G401 (cell line): ENCODE data around the gene RTEL1. TPM values are rescaled to one million over a fixed set of nuclear protein-coding genes. Genes with fewer than 3 reads are reported as not detected.
"Not testable (repeated sequence)": the region's sequence is repeated elsewhere in the genome, so short reads cannot be mapped to it uniquely, and the experiment has no call there.

Source experiments
- DNase-seq: peaks from one replicate; pipeline ENCODE4 v3.0.0-alpha.2; 2015; ENCODE audit warnings: low spot score
- in situ Hi-C: cut with HindIII; loops from 2 replicates; pipeline ENCODE4 v1.10.0; 2016; ENCODE audit warnings: low sequenced_read_pairs, mixed read lengths
- total RNA-seq: library from RNA; depleted of rRNA; stranded (reverse); fragments of >200 nt; shearing (Covaris generic); gene quantifications from 2 replicates; pipeline ENCODE4 v1.2.3, GENCODE V29; 2014

The RTEL1 gene
- total RNA-seq, 1 experiment from 2014 or later = 18.7 TPM

- no peak for DNase-seq
- in situ Hi-C loops = no loop called here
These were observed 4.7 kb downstream of the RTEL1 start for GRCh38 chr20:63662813-63663189.

GRCh38 chr20:63663332-63664066, 5.4 kb downstream of the RTEL1 start:
- in situ Hi-C loops = no loop called here

GRCh38 chr20:63664143-63664851, 6.2 kb downstream of the RTEL1 start:
- no peak for DNase-seq
- in situ Hi-C loops = no loop called here

More at GRCh38 chr20:63663332-63664066, 5.4 kb downstream of the RTEL1 start:
- no peak for DNase-seq

DNA sequence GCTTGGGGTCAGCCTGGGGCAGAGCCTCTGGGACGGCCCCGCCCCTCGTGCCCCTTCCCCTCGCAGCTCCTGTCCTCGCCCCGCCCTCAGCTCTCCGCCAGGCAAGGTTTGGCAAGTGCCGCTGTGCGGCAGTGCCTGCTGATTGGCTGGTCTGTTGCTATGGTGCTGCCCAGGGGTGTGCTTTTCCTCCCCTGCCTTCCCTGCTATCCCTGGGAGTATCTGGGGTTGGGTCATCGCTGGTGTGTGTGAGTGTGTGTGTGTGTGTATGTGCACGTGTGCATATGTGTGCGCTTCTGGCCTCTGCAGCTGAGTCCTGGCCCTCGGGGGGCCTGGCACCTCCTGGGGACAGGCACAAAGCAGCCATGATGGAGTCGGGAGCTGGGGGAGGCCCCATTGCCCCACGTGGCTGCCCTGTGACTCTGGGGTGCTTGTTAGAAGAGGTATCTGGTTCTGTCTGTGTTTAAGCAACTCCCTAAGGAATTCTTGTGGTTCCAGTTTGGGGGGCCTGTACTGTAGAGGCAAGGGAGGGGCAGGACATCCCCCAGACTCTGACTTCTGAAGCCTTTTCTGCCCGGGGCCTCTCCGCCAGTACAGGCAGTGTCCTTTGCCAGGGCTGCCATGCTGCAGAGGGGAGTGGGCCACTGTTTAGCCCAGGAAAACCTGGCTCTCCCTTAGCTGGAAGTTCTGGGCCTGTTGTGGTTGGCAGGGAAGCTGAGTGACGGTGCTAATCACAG, 6.9 kb downstream of the RTEL1 start:
- in situ Hi-C loops = no loop called here
- peak; percentile 90 for DNase-seq

GRCh38 chr20:63665708-63666107, 7.6 kb downstream of the RTEL1 start:
- DNase-seq = no peak
- in situ Hi-C loops = no loop called here

GRCh38 chr20:63667858-63668257, 9.7 kb downstream of the RTEL1 start:
- no peak for DNase-seq
- in situ Hi-C loops = no loop called here

GRCh38 chr20:63668351-63668750, 10.2 kb downstream of the RTEL1 start:
- no peak for DNase-seq
- in situ Hi-C loops = no loop called here

- DNase-seq, in situ Hi-C loops: not testable (repeated sequence)
These were observed 13.6 kb downstream of the RTEL1 start for GRCh38 chr20:63671695-63672094.

GRCh38 chr20:63672666-63673065, 14.6 kb downstream of the RTEL1 start:
- in situ Hi-C loops = no loop called here

DNA sequence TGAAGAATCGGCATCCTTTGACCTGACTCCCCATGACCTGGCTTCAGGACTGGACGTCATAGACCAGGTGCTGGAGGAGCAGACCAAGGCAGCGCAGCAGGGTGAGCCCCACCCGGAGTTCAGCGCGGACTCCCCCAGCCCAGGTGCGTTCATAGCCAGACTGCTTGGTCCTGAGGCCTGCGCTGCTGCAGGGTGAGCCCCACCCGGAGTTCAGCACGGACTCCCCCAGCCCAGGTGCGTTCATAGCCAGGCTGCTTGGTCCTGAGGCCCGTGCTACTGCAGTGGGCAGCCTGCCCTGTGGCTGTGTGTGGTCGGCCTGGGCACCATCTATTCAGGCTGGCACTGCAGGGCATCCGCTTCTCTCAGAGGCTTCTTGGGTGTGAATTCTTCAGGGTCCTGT, 15.8 kb downstream of the RTEL1 start:
- DNase-seq = no peak
- in situ Hi-C loops = no loop called here

More at GRCh38 chr20:63672666-63673065, 14.6 kb downstream of the RTEL1 start:
- DNase-seq = no peak

- in situ Hi-C loops = no loop called here
- DNase-seq = no peak
These were observed 17.7 kb downstream of the RTEL1 start for GRCh38 chr20:63675681-63676368.

- in situ Hi-C loops = no loop called here
These were observed 20.0 kb downstream of the RTEL1 start for GRCh38 chr20:63678071-63678470.

DNA sequence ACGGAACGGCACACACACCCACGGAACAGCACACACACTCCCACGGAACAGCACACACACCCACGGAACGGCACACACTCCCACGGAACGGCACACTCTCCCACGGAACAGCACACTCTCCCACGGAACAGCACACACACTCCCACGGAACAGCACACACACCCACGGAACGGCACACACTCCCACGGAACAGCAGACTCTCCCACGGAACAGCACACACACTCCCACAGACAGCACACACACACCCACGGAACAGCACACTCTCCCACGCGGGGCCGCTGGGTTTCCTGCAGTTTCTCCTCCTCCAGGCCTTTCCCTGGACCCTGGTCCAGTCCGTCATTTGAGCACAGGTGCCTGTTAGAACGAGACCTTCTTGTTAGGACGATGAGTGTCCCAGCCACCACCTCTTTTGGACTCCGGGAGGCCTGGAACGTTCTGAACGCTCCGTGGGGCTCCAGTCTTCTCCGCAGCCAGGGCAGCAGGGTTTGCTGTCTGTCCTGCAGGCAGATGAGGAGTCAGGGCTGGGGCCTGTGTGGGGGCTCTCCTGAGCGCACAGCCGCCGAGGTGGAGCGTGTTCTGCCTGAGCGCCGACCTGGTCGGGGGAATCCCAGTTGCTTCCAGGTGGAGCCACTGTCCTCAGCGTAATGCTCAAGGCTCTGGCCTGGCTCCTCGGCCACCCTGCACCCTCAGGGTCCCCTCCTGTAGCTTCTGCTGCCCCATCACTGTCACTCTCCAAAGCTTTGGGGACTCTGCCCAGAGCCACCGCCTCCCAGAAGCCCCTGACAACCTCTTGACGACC, 20.8 kb downstream of the RTEL1 start:
- DNase-seq = no peak
- in situ Hi-C loops = no loop called here

More at GRCh38 chr20:63678071-63678470, 20.0 kb downstream of the RTEL1 start:
- no peak for DNase-seq

DNA sequence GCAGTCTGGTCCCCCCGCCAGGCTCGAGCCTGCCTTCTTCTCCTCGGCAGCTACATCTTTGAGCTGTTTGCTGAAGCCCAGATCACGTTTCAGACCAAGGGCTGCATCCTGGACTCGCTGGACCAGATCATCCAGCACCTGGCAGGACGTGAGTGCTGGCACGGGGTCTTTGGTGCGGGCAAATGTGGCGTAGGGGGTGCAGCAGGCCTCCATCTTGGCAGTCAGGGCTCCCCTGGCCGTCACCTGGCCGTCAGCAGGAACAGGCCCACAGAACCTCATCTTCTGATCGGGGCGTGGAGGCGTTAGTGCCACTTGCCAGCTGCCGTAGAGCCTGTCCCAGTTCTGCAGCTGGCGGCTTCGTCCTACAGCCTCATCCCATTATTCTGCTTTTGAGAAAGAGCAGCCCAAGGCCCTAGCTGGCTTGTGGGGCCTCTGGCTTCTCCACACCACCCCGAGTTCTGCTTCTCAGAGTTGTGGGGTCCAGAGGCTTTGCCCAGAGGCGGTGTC, 21.7 kb downstream of the RTEL1 start:
- in situ Hi-C loops = no loop called here
- no peak for DNase-seq

GRCh38 chr20:63680427-63680826, 22.3 kb downstream of the RTEL1 start:
- peak; percentile 38 for DNase-seq
- in situ Hi-C loops = no loop called here

- in situ Hi-C loops = no loop called here
- no peak for DNase-seq
These were observed 22.9 kb downstream of the RTEL1 start for GRCh38 chr20:63680857-63681608.

DNA sequence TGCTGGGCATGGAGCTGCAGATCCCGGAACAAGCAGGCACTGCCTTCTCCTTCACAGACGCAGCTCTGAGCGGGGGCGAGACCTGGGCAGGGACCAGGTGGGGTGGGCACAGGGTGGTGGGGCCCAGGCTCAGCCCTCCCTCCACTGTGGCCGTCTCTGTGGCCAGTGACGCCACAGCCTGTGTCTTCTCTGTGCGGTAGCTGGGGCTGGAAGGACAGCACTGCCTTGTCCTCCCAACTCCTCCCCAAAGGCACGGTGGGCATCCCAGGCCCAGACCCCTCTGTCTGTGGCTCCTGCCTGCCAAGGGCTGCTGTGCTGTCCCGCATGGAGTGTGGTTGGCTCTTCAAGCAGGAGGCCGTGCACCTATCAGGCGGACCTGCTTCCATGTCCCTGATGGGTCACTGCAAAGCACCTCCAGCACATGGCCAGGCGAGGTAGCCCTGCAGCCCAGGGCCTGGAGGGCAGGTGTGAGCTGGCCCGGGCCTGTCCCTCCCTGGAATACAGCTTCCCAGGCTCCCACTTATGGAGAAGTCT, 23.6 kb downstream of the RTEL1 start:
- in situ Hi-C loops = no loop called here
- no peak for DNase-seq
